ENCODE measurements around the gene ASB9. TPM values are rescaled to one million over a fixed set of nuclear protein-coding genes. Genes with fewer than 3 reads are reported as not detected.

Gene ASB9
- total RNA-seq, 4 donors from 2014 or later, result 1.1 to 2.1 TPM; not detected in 2

DNA sequence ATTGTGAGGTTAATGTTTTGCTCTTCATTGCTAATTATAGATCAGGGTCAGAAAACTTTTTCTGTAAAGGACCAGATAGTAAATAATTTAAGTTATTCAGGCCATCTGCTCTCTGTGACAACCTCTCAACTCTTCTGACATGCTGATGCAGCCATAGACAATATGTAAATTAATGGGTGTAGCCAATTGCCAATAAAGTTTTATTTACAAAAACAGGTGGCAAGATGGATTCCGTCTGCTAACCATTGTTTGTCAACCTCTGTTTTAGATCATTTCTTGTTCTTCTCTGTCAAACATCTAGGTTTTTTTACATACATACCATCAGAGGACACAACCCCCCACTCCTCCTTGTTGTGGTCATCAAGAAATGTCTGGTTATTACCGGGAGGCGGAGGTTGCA, 33.7 kb downstream of the ASB9 start:
- Histone ChIP-seq H3K9me3 (no peaks in the 10 kb centered on the region), H3K27ac (no peak overlapping the region), H3K27me3 (no peaks in the 10 kb centered on the region), H3K4me3 (no peak overlapping the region), H3K36me3 (no peaks in the 10 kb centered on the region), H3K4me1 (no peaks in the 10 kb centered on the region)
- TF ChIP-seq, protein P1, sequence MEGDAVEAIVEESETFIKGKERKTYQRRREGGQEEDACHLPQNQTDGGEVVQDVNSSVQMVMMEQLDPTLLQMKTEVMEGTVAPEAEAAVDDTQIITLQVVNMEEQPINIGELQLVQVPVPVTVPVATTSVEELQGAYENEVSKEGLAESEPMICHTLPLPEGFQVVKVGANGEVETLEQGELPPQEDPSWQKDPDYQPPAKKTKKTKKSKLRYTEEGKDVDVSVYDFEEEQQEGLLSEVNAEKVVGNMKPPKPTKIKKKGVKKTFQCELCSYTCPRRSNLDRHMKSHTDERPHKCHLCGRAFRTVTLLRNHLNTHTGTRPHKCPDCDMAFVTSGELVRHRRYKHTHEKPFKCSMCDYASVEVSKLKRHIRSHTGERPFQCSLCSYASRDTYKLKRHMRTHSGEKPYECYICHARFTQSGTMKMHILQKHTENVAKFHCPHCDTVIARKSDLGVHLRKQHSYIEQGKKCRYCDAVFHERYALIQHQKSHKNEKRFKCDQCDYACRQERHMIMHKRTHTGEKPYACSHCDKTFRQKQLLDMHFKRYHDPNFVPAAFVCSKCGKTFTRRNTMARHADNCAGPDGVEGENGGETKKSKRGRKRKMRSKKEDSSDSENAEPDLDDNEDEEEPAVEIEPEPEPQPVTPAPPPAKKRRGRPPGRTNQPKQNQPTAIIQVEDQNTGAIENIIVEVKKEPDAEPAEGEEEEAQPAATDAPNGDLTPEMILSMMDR (IDR thresholded peaks at IDR 0.05), result no peak
- TF ChIP-seq POLR2A (IDR thresholded peaks at IDR 0.05), result no peak
- no peak for DNase-seq

DNA sequence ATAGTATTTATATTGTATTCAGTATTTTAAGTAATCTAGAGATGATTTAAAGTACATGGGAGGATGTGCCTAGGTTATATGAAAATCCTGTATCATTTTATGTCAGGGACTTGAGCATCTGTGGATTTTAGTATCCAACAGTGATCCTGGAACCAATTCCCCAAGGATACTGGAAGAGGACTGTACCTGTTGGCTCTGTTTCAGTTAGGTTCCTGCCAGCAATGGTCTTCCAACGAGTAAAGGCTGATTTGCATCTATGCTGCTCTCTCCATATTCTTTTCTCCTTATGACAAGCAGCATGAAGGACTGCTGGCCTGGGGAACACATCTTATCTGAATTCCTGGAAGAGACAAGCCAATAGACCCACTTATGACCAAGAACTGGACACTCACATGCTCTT, 34.9 kb downstream of the ASB9 start:
- TF ChIP-seq, protein P1 (IDR thresholded peaks at IDR 0.05), result no peak
- no peak for TF ChIP-seq POLR2A (IDR thresholded peaks at IDR 0.05)
- Histone ChIP-seq H3K9me3 (no peaks in the 10 kb centered on the region), H3K27ac (no peak overlapping the region), H3K4me1 (no peaks in the 10 kb centered on the region), H3K27me3 (no peaks in the 10 kb centered on the region), H3K4me3 (no peak overlapping the region), H3K36me3 (no peaks in the 10 kb centered on the region)
- no peak for DNase-seq

DNA sequence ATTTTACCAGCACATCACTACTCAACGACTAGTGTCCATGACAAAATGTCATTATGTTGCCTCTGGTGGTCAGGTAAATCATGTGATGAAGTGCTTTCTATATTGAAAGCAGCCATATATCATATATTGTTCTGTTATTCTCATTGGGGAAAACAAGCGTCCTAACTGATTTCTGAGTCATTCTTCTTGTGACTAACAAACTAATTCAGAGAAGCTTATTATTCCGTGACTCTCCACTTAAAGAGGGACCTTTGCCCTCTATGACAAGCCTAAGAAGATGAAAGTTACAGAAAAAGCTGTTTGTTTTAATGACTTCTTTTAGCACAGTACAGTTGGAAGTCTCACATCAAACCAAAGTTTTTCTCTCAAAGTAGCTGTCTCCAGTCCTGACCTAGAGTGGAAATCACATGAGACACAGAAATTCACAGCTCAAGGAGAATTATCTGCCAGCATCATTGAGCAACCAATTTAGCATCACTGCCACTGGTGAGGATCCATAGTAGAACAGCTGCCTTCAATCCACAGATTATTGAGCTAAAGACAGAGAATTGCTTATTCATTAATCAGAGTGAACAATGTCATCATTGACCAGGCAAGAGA, 36.4 kb downstream of the ASB9 start:
- H3K27me3 ChIP-seq, result no peaks in the 10 kb centered on the region
- no peak for DNase-seq
- no peaks in the 10 kb centered on the region for H3K4me1 ChIP-seq
- H3K36me3 ChIP-seq, result no peaks in the 10 kb centered on the region
- TF ChIP-seq, protein P1 (IDR thresholded peaks at IDR 0.05), result no peak
- no peak for TF ChIP-seq POLR2A (IDR thresholded peaks at IDR 0.05)
- no peak overlapping the region for H3K27ac ChIP-seq
- no peak overlapping the region for H3K4me3 ChIP-seq
- no peaks in the 10 kb centered on the region for H3K9me3 ChIP-seq

DNA sequence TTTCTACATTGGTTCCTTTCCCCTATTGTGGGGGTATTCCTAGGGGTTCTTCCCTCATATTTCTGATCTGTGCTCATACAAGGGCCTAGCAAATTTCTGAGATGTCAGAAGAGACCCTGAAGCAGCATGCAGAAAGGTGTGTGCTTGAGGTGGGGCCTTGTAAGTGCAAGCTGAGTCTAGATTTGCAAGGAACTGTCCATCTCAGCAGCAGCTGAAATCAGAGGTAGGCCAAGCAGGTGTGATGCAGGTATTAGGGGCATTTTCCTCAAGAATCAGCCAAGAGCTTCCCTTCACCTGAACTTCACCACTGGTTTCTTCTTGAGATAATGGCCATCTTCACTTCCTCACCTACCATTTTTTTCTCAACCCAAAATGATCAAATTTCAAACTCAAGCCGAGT, 45.1 kb downstream of the ASB9 start:
- no peaks in the 10 kb centered on the region for H3K27me3 ChIP-seq
- TF ChIP-seq POLR2A (IDR thresholded peaks at IDR 0.05), result no peak
- TF ChIP-seq, protein P1 (IDR thresholded peaks at IDR 0.05), result no peak
- DNase-seq, result no peak
- no peaks in the 10 kb centered on the region for H3K36me3 ChIP-seq
- no peak overlapping the region for H3K27ac ChIP-seq
- no peaks in the 10 kb centered on the region for H3K9me3 ChIP-seq
- no peak overlapping the region for H3K4me3 ChIP-seq
- no peaks in the 10 kb centered on the region for H3K4me1 ChIP-seq

DNA sequence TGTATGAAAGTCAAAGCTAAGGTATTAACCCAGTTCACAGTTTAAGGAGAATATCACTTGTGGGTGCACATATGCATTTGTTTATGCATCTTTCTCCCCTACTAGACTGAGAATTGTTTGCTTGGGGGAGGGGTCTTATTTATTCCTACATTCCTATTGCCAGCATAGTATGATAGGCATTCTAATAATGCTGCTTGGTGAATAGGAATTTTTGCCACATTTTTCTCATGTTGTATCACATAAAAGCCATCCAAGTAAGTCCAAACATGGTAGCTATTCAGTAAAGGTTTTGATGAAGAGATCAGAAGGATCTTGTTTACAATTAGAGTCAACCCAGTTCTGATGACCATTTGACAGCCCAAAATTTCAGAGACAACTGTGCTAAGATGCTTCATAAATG, 48.6 kb downstream of the ASB9 start:
- Histone ChIP-seq H3K27ac (no peak overlapping the region), H3K4me1 (no peaks in the 10 kb centered on the region), H3K27me3 (no peaks in the 10 kb centered on the region), H3K9me3 (no peaks in the 10 kb centered on the region), H3K4me3 (no peak overlapping the region), H3K36me3 (no peaks in the 10 kb centered on the region)
- TF ChIP-seq, protein P1 (IDR thresholded peaks at IDR 0.05), result no peak
- no peak for TF ChIP-seq POLR2A (IDR thresholded peaks at IDR 0.05)
- no peak for DNase-seq

DNA sequence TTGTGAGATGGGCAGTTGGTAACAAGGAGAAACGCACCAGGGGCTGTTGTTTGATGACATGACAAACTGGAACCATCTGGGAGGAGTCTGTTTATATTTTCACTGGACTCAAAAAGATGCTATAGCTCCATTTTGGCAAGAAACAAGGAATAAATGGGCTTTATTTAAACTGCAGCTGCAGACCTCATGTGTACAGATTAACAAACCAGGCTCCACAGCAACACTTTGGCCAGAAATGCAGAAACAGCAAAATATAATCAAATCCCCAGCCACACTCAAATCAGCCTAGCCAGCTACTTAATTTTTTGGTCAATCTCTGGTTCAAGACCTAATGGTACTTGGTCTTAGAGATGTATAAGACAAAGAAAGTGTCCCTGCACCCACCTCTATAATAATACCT, 52.7 kb downstream of the ASB9 start:
- Histone ChIP-seq H3K27me3 (no peaks in the 10 kb centered on the region), H3K9me3 (no peaks in the 10 kb centered on the region)
- no peak for DNase-seq

More for the DNA sequence above, 52.7 kb downstream of the ASB9 start:
- no peak overlapping the region for H3K27ac ChIP-seq
- TF ChIP-seq, protein P1 (IDR thresholded peaks at IDR 0.05), result no peak
- TF ChIP-seq POLR2A (IDR thresholded peaks at IDR 0.05), result no peak
- H3K36me3 ChIP-seq, result no peaks in the 10 kb centered on the region
- no peak overlapping the region for H3K4me3 ChIP-seq
- H3K4me1 ChIP-seq, result no peaks in the 10 kb centered on the region
